ENCODE results near the gene LUC7L3.
"Not testable (repeated sequence)": the region's sequence is repeated elsewhere in the genome, so short reads cannot be mapped to it uniquely, and the experiment has no call there.

Gene LUC7L3, protein sequence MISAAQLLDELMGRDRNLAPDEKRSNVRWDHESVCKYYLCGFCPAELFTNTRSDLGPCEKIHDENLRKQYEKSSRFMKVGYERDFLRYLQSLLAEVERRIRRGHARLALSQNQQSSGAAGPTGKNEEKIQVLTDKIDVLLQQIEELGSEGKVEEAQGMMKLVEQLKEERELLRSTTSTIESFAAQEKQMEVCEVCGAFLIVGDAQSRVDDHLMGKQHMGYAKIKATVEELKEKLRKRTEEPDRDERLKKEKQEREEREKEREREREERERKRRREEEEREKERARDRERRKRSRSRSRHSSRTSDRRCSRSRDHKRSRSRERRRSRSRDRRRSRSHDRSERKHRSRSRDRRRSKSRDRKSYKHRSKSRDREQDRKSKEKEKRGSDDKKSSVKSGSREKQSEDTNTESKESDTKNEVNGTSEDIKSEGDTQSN

DNA sequence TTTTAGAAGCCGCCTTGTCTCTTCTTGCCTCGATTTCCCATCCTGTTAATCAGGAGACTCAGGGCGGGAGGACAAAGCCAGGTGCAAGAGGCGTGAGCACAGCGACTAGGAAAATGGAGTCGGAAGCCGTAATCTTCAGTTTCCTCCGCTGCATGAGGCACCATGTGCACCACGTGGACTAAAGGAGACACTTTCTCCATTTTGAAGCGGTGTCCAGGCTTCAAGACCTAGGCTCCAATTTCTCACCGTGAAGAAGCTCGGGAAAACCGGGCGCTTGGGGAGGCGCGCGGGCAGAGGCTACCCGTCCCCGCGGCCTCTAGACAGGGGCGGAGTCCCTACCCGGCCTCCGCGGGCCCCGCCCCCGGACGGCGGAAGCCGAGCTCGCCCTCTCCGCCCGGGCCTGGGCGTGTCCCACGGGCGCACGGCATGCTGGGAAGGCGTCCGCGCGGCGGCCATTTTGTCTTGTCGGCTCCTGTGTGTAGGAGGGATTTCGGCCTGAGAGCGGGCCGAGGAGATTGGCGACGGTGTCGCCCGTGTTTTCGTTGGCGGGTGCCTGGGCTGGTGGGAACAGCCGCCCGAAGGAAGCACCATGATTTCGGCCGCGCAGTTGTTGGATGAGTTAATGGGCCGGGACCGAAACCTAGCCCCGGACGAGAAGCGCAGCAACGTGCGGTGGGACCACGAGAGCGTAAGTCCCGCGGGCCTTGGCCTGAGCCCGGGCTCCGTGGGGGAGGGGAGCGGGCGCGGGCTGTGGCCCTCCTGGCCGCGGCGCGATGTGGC, at the start of gene LUC7L3:
LUC7L3 (plus strand) TSS at position 460 of the 780 bp plus-strand sequence; CDS start at position 590, 130 bp downstream.
- peak; percentile 91 for DNase-seq (ENCODE audit: low spot score)

DNA sequence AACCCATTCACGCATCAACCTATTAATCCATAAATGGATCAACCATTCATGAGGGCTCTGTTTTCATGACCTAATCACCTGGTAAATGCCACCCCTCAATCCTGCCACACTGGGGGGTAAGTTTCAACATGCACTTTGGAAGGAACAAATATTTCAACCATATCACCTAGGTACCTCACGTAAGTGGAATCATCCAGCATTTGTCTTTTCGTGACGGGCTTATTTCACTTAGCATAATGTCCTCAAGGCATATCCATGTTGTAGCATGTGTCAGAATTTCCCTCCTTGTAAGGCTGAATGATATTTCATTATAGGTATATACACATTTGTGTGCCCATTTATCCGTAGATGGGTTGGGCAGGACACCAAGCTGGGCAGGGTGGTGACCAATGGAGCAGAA, 47.3 kb upstream of the LUC7L3 start:
- no peak for DNase-seq (ENCODE audit: low spot score)

DNA sequence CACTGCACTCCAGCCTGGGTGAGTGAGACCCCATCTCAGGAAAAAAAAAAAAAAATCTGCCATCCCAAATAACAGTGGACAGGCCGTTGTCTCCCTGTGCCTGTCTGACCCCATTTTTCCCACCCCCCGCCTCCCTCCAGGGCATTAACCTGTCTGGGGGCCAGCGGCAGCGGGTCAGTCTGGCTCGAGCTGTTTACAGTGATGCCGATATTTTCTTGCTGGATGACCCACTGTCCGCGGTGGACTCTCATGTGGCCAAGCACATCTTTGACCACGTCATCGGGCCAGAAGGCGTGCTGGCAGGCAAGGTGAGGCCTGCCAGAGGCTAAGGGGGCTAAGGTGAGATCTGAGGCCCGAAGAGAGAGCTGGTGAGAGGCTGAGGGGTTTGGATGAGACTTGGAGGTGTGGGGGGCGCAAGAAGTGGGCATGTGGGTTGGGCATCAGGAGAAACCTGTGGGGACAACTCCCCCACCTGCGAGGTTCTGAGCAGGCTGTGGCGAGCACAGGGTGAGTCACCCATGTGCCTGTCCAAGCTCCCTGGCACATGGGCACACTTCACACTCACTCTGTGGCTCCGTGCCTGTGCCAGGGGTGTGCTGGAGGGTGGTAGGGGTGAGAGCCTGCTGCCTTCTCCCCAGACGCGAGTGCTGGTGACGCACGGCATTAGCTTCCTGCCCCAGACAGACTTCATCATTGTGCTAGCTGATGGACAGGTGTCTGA, 46.4 kb upstream of the LUC7L3 start:
- no peak for DNase-seq (ENCODE audit: low spot score)

DNA sequence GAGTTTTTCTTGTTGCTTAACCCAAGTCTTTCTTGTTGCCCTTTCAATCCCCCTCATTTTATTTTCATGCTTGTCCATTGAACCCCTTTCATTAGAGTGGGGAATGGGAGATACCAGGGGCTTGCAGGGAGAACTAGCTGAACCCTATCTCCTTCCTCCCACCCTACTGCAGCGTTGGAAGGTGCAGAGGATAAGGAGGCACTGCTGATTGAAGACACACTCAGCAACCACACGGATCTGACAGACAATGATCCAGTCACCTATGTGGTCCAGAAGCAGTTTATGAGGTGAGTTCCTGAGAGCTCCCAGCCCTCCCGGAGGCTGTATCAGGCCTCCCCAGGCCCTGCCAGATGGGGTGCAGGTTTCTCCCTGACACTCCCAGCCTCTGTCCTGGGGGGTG, 44.2 kb upstream of the LUC7L3 start:
- no peak for DNase-seq (ENCODE audit: low spot score)

DNA sequence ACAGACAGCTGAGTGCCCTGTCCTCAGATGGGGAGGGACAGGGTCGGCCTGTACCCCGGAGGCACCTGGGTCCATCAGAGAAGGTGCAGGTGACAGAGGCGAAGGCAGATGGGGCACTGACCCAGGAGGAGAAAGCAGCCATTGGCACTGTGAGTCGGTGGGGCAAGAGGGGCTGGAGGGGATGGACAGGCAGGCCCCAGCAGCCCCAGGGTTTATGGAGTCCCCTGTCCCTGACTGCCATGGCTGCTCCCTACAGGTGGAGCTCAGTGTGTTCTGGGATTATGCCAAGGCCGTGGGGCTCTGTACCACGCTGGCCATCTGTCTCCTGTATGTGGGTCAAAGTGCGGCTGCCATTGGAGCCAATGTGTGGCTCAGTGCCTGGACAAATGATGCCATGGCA, 43.8 kb upstream of the LUC7L3 start:
- DNase-seq (ENCODE audit: low spot score), result no peak

DNA sequence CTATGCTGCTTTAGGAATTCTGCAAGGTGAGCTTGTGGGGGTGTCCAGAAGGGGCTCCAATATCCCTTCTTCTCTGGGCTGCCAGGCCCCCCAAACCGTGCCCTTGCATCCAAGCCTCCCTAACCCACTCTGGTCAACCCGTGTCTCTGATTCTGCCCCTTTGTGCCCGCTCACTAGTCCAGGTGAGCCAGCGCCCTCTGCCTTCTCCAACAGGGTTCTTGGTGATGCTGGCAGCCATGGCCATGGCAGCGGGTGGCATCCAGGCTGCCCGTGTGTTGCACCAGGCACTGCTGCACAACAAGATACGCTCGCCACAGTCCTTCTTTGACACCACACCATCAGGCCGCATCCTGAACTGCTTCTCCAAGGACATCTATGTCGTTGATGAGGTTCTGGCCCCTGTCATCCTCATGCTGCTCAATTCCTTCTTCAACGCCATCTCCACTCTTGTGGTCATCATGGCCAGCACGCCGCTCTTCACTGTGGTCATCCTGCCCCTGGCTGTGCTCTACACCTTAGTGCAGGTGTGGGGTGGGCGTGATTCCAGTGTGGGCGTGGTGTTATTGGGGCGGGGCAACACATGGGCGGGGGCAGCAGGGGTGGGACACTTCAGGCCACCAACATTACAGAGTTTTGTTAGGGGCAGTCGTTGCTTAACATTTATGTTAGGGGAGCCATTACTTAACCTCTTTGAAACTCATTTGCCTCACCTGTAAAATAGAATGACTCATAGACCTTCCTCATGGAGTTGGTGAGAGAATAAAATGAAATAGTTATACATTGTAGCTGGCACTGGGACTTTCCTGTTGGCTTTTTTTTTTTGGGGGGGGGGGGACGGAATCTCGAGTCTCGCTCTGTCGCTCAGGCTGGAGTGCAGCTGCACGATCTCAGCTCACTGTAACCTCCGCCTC, 43.1 kb upstream of the LUC7L3 start:
- DNase-seq (ENCODE audit: low spot score), result no peak

DNA sequence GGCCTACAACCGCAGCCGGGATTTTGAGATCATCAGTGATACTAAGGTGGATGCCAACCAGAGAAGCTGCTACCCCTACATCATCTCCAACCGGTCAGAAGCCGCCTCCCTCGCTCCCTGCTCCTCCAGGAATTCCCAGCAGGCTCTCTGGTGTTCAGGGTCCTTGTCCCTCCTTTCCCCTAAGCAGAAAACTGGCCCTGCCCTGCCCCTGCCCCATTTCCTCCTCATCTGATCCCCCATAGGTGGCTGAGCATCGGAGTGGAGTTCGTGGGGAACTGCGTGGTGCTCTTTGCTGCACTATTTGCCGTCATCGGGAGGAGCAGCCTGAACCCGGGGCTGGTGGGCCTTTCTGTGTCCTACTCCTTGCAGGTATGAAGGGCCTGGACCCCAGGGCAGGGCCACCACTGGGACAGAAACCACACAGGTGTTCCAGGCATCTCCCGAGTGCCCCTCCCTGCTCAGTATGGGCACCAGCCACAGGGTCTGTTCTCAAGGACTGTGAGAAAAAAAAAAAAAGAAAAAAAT, 41.5 kb upstream of the LUC7L3 start:
- no peak for DNase-seq (ENCODE audit: low spot score)

DNA sequence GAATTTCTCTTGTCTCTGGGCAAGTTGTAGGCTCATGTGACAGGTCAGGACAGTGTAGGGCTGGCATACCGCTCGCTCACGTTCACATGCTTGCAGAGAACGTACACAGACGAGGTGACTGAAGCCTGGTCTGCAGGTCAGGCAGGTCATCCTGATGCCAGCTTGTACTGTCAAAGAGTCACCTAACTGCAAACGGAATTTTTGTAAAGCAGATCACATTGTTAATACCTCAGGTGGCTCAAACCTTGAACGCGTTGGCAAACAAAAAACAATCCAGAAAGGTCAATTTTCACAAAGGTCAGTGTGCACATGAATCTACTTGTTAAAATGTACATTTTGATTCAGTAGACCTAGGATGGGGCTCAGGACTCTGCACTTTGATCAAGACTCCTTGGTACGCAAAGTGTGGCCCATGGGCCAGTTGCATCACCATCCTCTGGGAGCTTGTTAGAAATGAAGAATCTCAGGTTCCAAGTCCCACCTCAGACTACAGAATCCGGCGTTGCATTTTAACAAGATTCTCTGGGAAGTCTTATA, 40.3 kb upstream of the LUC7L3 start:
- DNase-seq (ENCODE audit: low spot score), result no peak

DNA sequence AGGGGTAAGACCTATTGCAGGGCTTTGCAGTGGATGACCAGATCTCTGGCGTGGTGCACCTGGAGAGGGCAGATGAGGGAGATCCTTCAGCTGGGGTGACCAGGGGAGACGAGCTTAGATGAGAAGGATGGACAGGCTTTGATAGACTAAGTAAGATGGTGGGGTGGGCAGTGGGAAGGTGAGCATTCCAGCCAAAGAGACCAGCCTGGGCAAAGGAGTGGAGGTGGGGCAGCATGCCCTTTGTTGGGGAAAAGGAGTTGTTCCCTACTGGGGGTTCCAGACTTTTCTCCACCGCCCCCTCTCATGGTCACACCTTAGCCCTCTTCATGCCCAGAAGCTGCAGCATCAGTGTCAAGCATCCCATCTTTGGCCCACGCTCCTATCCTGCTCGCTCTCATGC, 39.3 kb upstream of the LUC7L3 start:
- no peak for DNase-seq (ENCODE audit: low spot score)

DNA sequence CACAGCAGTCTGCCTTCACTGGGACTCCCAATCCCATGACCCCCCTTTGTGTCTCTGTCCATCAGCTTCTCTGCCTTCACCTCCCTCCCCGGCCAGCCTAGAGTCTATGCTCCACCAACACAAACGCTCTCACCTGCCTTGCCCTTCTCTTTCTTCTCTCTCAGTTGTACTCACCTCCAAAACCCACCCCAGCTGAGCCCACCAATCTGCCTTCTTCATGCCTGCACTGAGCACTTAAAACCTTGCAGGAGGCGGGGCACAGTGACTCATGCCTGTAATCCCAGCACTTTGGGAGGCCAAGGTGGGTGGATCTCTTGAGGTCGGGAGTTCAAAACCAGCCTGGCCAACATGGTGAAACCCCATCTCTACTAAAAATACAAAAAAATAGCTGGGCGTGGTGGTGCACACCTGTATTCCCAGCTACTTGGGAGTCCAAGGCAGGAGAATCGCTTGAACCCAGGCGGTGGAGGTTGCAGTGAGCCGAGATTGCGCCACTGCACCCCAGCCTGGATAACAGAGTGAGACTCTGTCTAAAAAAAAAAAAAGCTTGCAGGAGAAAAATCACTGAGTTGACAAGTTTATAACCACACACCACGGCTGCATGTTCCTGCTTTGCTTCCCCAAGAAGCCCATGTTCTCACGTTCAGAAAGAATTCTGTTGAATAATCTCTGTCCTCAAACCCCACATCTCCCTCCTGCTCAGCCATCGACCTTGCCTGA, 38.7 kb upstream of the LUC7L3 start:
- DNase-seq (ENCODE audit: low spot score), result not testable (repeated sequence)

DNA sequence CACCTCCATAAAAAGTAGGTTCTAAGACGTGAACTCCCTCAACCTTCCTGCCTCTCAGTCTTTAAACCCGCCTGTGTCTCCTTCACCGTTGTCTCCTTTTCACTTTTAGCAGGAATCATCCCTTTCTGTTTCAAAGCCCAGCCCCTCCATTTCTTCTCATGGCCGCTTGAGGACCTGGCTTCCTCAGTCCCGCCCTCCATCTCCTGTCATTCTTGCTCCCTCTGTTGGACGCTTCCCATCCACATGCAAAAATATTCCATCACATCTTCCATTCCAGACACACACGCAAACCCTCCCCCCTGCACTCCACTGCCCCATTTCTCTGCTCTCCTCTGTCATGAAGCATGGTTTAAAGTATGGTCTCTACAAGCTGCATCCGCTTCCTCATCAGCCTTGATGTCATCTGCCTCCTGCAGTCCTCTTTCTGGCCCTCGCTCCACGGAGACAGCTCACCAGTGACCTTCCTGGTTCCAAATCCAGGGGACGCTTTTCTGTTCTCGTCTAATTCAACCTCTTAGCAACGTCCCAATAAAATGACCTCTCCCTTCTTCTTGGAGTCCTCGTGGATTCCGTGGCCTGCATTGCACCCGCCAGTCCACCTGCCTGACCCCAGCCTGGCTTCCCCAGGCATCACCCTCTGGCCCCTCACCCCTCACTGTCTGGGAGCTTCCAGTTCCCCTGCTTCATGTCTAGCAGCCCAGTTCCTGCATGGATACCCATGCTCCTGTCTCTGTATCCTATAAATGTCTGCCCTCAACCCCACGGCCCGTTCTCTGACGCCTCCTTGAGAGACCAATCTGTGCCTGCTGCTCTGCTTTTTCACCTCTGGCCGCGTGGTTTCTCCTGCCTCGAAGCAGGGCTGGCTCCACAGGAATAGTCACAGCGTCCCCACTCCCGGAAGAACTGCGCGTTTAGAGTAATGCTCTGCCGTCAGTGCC, 37.9 kb upstream of the LUC7L3 start:
- DNase-seq (ENCODE audit: low spot score), result no peak

DNA sequence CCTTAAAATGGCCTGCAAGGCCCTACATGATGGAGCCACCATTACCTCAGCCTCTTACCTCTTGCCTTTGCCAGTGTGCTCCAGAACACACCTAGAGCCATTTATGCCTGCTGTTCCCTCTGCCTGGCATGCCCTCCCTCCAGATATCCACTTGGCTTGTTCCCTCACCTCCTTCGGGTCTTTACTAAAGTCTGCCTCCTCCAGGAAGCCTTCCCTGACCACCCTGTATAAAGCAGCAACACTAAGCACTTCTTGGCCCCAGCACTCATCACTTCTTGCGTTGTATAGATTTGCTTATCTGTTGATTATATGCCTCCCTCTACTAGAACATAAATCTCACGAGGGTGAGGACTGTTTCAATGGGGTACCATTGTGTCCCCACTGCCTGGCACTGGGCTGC, 37.0 kb upstream of the LUC7L3 start:
- DNase-seq (ENCODE audit: low spot score), result no peak

DNA sequence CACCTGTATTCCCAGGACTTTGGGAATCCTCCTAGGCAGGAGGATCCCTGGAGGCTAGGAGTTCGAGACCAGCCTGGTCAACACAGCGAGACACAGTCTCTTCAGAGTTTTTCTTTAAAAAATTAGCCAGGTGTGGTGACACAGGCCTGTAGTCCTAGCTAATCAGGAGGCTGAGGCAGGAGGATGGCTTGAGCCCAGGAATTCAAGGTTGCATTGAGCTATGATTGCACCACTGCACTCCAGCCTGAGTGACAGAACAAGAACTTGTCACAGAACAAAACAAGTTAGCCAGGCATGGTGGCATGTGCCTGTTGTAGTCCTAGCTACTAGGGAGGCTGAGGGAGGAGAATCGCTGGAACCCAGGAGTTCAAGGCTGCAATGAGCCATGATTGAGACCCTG, 36.5 kb upstream of the LUC7L3 start:
- no peak for DNase-seq (ENCODE audit: low spot score)

DNA sequence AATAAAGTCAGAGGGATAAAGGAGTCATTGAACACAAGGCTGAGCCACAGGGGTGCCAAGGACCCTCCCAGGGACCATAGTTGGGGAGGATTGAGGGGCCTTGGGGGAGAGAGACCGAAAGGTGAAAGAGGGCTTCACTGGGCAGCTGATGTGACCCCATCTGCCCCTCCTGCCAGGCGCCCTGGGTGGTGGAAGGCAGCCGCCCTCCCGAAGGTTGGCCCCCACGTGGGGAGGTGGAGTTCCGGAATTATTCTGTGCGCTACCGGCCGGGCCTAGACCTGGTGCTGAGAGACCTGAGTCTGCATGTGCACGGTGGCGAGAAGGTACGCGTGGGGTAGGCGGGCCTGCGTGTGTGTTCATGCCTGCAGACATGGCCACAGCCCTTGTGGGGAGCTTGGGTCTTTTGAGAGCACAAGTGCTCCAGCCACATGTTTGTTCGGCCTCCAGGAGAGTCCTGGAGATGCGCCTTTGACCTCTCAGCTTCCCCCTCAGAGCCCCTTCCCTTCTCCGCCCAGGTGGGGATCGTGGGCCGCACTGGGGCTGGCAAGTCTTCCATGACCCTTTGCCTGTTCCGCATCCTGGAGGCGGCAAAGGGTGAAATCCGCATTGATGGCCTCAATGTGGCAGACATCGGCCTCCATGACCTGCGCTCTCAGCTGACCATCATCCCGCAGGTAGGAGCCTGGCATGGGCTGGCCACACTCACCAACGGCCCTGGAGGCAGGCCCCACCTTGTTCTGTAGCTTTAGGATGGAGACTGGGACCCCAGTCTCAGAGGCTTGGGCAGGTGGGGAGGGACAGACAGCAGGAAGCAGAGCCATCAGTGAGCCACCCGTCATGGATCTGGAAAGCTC, 35.7 kb upstream of the LUC7L3 start:
- no peak for DNase-seq (ENCODE audit: low spot score)

DNA sequence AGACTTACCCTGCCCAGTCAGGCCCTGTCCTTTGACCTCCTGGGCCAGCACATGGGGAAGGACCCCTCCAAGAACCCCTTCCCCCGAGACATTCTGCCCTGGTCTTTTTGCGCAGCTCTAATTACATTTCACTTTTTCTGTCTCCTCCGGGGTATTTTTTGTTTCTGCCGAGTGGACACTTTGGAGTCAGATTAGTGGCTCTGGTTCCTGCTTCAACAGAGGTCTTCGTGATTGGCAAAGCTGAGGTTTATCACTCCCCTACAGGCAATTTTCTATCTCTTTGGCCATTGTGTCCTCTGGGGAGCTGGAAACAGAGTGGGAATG, 35.2 kb upstream of the LUC7L3 start:
- no peak for DNase-seq (ENCODE audit: low spot score)

DNA sequence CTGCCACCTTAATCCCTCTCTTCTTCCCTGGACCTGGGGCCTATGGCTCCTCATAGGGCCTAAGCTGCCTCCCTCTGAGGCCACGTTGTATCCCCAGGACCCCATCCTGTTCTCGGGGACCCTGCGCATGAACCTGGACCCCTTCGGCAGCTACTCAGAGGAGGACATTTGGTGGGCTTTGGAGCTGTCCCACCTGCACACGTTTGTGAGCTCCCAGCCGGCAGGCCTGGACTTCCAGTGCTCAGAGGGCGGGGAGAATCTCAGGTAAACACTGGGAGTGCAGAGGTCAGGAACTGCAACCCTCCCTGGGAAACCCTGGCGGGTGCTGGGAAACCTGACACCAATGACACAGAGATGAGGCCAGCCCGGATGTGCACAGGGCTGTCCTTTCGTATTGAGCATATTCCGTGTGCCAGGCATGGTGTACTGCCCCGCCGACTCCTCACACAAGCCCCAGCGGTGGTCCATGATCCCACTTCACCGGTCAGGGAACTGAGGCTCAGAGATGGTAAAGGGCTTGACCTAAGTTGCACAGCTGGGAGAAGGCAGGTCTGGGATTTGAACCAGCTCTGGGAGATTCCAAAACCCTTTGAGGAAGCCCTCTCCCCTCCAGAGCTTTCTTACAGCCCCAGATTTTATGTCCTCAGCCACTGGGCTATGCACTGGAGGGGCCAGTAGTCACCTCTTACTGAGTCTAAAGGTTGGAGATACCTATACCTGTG, 34.6 kb upstream of the LUC7L3 start:
- DNase-seq (ENCODE audit: low spot score), result no peak

DNA sequence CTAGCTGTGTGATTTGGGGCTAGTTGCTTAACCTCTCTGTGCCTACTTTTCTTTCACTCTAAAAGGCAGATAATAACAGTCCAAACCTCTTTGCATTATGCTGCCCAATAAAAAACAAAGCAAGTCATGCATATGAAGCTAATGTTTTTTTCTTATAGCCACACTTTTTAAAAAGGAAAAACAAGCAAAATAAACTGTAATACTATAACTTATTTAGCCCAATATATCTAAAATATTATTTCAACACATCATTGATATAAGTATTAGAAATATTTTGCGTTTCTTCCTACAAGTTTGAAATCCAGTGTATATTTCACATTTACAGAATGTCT, 34.1 kb upstream of the LUC7L3 start:
- DNase-seq (ENCODE audit: low spot score), result no peak

All from CD4-positive, alpha-beta T cell treated with Interleukin-2 at 100 ng/mL for 4 hours (primary cell).